SK-N-DZ (cell line): ENCODE measurements around the gene UNC119B.

ENCODE experiments used
- DNase-seq: peaks from one replicate; pipeline ENCODE4 v3.0.0-alpha.2; 2015; ENCODE audit warnings: low spot score

The UNC119B gene

DNA sequence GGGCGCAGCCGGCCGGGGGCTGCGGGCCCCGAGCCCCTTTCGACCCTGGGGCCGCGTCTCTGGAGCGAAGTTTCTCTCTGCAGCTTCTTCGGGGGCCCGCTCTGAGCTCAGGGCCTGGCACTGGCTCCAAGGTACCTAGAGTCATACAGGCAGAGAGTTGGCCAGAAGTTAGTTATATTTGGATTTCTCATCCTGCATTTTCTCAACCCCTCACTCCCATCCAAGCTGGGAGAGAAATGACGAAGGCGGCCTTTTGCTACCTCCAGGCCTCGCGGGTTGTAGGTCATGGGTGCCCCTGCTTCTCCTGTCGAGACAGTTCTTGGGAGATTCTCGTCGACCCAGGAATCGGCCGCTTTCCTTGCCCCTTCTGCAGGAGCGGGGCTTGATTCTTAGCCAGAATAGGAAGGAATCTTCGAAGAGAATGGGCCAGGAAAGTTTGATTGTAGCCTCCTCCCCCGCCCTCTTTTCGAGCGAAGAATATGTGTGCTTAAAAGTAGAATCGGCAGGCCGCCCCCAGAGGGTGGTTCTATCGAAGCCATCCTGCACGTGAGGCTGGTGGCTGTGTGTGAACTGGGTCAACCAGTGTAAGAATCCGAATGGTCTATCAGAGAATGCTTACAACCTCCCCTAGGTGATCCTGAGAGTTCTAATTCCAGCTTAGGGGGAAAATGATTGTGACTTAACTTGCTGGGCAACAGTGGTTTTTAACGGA is 22.5 kb upstream of the UNC119B start:
- DNase-seq = no peak

DNA sequence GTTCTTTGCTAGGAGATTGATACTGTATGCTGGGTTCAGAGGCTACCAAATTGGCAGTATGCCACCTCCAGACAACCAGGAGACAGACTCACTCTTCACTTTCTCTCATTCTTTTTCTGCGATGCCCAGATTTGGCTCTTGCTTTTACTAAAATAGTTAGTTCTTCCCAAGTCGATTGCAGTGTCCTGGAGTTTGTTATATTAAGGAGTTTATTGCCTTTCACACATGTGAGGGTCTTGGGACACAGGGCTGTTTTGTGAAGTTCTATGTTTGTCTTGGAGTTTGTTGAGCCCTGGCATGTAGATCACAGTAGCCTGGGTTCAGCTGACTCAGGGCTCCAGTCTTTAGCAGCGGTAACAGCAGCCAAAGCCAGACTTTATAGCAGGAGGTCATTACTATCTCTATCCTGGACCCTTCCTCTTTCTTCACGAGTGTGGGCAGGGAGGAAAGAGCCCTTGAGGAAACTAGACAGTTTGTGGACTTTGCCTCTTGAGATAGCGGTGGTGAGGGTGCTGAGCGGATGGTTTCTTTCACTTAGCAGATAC is 21.7 kb upstream of the UNC119B start:
- DNase-seq = no peak

DNA sequence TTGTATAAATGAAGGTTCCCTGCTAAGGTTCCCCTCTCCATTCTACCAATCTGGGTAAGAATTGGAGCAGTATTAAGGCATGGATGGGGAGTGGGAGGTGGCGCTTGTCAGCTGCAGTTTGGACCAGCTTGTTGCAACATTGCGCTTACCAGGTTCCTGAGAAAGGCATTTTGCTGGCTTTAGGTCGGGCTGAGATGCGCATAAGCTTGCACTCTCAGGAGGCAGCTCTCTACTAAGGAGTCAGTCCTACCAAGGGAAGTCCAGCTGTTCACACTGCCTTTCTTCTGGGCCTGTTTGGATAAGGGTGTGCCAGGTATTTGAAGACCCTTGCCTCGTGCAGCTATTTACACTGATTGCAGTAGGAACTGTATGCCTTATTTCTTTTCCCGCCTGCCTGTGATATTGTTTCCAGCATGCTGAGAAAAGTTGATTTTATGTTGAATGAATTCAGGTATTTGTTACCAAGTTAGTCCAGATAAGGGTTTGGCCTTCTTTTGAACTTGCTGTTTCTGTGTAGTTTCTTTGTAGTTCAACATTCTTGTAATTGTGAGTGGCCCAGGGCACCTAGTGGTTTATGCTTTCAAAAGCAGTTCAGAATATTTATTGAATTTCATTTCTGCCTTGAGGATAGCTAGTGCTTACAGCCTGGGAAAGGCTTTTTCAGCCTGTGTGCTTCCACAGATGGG is 20.7 kb upstream of the UNC119B start:
- no peak for DNase-seq

DNA sequence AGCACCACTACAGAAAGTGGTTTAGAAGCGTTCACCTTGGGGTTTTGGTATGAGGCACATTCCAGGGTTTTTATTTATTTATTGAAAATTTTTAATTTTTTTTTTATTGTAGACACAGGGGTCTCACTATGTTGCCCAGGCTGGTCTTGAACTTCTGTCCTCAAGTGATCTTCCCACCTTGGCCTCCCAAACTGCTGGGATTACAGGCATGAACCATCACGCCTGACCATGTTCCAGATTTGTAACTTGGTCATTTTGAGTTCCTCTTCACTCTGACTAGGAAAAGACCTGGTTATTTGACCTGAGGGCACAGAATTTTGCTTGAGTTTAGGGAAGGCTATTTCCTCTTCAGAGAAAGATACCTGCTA is 20.2 kb upstream of the UNC119B start:
- DNase-seq = no peak

DNA sequence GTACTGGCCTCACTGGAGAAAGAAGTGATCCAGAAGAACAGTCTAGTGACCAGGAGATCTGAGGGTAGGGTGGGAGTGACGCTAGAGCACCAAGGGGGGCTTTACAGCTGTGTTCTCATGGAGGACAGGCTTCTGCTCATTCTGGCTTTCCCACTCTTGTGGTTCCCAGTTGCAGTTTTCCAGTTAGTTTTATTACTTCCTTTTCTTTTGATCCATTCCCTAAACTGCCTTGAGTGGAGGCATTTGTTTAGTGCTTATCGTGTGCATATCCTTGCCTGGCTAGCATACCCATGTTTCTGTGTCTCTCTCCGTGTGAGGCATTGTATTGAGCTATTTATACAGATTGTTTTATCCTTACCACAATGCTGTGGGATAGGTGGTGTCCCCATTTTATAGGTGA is 19.3 kb upstream of the UNC119B start:
- DNase-seq = no peak

DNA sequence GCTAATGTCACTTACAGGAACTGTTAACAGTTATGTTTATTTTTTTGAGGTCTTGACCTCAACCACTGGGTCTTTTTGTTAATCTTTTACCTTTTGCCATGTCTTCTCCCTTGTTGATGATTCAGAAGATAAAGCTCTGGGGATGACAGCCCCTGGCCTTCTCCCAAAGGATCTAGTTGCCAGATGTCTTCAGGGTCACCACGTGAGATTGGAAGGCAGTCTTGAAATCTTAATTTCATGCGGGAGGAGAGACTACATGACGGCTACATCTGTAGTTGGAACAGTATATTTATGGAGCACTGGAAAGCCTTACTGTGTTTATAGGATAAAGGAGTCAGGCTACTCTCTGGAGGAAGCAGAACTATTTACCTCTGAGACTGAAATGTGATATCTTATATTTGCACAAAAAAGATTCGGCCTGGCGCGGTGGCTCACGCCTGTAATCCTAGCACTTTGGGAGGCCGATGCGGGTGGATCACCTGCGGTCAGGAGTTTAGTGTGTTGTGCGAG is 17.7 kb upstream of the UNC119B start:
- DNase-seq = no peak

DNA sequence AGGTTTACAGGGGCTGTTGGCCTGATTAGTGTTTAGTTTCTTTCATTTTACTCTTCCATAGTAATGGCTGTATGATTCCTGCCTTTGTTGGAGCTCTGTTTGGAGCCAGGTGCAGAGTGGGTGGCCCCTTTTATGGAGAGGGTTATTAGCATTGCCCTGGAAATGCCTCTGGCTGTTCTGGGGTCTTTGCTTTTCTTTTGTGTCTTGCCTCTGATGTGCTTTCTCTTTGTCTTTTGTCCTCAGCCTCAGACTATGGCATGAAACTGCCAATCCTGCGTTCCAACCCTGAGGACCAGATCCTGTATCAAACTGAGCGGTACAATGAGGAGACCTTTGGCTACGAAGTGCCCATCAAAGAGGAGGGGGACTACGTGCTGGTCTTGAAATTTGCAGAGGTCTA is 16.4 kb upstream of the UNC119B start:
- DNase-seq = no peak

DNA sequence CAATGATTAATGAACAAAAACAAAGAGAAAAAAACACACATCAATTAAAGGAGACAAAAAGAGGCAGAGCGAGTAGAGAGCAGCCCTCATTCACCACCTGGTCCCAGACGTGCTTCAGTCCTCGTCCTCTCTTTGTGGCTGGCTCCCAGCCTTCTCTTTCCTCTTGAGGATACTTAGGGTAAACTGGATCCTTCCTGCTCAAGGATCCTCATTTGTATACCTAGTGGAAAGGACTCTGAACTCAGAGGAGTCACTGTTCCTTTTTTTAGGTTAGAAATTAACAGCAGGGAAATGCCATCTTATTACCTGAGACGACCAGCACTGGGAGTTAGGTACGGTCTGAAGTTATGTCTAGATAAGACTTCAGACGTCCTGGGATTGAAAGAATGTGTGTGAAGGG is 13.6 kb upstream of the UNC119B start:
- DNase-seq = no peak

DNA sequence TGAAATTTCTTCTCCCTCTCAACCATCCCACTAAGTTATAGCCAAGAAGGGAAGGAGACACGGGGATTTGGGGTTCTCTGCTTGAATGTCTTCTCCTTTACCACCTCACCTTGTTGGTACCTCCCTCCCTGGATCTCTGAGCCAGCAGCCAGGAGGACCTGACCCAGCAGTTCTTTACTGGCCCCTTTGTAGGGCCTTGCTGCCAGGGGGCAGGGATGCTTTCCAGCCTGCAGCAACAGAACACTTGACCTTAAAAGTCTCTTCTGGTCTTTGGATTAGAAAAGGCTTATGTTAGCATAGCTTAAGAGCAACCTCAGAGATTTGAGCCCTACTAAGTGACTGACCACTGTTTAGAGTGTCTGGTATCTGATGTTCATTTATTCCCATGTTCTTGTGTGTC is 12.9 kb upstream of the UNC119B start:
- DNase-seq = no peak

DNA sequence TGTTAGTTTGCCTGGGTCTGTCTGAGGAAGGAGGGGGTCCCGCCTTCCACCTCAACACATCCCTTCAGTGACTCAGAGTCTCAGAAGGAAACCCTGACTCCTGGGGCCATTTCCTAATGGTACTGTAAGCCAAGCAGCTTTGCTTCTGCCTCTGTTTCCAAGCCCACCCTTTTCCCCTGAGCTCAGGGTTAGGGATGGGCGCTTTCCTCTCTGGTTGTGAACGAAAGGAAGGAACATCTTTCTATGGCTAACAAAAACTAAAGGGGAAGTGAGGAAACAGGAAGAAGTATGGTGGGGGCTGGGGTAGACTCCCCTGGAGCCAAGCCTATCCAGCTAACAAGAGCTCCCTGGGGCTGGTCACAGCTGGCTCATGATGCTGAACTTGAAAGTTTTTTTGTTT is 11.6 kb upstream of the UNC119B start:
- no peak for DNase-seq

DNA sequence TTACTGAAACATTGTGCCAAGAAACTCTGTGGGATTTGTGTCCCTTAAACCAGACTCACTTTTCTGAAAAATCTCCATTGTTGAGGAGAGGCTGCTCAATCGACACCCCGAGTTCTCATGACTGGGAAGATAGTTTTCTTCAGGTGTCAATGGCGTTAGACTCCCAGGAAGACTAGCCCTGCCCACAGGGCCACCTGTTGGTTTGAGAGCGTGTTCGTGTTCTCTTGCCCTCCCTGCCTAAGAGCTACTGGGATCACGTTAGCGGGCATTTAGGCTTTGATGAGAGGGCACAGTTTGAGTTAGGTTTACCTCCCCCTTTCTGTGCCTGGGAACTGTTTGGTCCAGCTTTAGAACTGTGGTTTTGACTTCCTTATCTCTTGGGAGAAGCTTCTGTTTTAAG is 10.7 kb upstream of the UNC119B start:
- no peak for DNase-seq

DNA sequence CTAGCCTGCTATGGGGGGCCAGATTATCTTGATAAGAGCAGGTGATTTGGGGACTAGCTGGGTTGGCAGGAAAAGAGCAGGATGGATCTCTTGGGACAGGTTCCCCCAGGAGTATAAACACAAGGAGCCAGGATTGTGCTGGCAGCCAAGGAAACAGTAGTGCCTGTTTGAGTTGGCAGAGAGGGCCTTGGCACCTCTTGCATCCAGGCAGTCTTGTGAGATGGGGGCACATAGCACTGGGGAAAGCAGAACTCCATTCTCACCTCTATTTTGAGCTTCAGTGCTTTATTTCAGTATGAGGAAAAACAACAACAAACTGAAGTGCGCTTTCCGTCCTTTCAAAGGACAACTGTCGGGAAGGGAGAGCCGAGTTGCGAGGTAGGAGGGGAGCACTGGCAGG is 9.4 kb upstream of the UNC119B start:
- no peak for DNase-seq

DNA sequence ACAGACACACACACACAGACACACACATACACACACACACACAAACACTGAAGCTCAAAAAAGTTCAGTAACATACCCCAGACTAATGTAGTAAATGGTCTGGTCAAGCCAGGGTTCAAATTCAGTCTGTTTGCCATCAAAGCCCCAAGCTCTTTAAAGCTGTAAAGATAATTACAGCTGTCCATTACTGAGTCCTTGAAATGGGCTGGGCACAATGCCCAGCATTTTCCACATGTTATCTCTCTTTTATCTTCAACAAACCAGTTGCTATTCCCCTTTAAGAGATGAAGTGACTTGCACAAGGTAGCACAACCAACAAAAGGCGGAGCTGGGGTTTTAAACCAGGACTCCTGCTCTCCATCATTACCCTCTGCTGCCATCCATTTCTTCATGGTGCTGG is 7.6 kb upstream of the UNC119B start:
- no peak for DNase-seq

DNA sequence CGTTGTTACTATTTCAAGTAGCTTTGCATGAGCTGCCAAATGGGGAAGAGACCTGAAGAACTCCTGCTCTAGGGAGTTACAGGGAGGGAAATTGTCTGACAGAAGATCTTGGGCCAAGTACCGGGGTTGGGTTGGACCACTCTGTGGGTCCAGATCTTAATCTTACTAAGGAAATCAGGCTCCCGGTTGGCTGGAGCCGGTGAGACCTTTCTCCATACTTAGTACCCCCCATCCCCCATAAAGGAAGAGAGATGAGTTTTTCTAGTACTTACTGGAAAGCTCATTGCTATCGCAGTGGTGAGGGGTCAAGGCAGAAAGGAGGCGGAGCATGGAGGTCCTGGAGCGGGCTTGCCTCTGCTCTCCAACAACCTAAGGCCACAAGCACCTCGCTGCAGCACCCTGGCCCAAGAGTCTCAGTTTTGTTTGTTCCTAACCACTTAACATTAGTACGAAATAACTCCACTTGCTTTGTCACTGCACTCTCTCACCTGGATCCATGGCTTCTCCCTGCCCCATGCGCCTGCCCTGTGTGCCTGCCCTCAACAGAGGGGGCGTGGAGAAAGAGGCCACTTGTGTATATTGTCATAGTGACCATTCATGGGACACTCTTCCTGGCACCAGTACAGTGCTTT is 6.8 kb upstream of the UNC119B start:
- DNase-seq = no peak

DNA sequence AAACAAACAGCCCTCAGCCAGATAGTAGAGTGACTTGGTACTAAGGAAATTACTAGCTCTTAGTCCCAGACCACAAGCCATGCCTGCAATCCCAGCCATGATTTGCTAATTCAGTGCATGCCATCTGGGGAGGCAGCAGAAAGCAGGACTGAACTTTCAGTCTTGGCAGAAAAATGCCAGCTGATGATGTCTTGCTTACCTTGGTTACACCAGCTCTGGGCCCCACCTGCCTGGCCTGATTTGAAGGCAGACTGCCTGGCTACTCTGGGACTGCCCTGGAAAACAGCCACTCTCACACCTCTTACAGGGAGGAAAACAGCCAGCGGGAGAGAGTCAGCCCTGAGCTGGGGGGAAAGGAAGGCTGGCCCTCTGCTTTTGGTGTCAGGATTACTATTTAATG is 4.6 kb upstream of the UNC119B start:
- no peak for DNase-seq

DNA sequence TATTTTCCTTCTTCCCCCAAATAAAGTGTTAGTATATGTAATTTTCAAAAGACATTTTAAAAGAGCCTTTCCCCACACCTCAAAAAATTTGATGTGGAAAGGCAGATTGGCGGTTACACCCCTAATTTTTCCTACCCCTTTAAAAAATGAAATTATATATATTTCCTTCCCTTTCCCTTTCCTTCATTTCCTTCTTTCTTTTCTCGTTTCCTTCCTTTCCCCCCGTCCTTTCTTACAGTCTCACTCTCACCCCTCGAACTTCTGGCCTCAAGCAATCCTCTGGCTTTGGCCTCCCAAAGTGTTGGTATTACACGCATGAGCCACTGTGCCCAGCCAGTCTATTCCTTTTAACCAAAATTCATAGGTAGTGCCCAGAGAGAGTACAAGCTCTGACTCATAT is 4.2 kb upstream of the UNC119B start:
- no peak for DNase-seq

DNA sequence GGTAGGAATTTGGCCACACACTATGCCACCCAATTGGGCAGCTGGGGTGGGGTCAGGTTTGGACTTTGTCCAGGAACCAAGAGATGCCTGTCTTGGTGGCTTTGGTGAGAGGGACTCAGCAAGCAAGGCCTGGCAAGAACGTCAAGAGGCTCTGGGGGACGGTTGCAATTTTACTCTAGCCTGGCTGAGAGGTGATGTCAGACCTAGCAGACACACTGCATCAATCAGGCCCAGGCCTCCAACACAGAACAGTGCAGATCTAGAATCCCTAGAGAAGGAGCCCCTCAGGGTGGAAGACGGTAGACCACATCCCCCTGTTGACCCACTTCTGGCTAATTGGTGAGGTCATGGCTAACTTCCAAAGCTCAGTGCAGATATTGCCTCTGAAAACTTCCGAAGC is 1.6 kb upstream of the UNC119B start:
- no peak for DNase-seq

DNA sequence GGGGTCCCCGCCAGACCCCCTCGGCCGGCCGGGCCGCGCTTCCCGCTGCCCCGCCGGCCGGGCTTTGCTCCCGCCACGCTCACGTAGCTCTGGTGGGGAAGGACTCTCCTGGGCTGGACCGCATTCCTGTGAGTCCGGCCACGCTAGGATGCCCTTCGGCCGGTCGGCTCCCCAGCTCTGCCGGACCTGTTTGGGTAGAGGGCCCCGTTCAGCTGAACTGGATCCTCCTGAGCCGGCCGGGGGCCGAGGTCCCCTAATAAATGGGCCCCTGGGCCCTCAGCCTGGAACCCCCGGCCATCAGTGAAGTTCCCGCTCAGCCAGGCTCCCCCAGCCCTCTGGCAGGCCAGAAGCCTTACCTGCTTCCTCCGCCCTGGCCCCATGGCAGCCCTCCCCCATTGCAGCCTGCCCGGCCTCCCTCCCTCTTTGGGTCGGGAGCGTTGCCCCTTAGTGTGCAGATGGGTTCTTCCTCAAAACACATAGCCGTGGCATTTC is 593 bp downstream of the UNC119B start:
- DNase-seq = no peak

DNA sequence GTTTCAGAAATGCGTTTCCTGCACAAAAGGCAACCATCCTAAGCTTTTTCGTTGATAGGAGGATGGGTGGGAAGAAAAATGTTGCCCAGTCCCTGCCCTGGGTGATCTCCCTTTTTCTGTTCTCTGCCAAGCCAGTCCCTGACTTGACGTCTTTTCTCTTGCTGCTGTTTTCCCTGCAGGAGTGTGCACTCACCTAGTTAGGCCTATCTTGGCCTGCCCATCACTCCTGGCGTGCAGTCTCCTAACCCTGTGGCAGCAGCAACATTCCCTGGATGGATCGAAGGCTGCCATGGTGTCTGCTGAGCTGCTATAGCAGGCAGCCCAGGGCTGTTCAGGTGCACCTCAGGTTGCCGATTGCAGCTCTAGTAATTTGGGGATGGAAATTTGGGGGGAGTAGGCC is 1.2 kb downstream of the UNC119B start:
- no peak for DNase-seq

DNA sequence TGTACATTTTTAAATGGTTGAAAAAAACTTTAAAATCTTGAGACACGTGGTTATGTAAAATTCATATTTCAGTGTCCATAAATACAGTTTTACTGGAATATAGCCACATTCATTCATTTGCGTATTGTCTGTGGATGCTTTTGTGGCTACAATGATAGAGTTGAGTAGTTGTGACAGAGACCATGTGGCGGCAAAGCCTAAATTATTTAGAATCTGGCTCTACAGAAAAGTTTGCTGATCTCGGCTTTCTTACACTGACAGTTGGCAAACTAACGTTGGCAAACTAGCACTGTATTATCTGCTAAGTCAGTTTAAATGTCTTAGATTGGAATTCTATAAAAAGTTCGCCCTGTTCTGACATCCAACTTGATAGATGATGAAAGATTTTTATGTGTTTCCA is 2.4 kb downstream of the UNC119B start:
- DNase-seq = no peak

DNA sequence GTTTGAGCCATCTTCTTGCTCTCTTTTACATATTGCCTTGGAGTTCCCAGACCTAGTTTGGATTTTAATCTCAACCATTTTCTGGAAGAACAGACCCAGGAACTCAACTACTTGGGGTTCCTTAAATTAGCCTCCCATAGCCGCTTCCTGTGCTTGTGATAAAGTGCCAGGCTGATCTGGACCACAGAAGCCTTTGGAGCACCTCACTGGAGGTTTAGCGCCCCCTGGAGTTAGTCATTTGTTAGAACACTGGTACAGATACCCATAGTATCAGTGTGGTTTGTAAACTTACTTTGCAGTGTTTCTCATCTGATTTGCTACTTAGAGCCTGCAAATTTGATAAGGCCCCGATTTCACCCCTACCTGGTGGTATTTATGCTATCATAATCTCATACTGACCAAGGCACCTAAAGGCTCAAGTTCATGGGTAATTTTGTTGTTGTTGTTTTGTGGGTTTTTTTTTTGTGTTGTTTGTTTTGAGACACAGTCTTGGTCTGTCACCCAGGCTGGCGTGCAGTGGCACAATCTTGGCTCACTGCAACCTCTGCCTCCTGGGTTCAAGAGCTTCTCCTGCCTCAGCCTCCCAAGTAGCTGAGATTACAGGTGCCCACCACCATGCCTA is 3.7 kb downstream of the UNC119B start:
- peak; percentile 75 for DNase-seq

DNA sequence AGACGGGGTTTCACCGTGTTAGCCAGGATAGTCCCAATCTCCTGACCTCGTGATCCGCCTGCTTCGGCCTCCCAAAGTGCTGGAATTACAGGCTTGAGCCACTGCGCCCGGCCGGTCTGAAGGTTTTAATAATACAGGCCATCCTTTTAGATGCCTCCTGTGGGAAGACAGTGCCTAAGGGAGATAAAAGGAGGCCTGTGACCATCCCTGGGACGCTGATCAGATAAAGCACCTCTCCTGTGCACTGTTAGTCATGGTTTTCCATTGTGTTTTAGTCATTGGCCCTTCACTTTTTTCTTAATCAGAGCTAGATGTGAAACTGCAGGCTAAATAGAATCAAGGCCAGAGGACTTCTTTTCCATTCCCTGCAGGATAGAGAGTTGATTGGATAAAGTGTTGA is 7.8 kb downstream of the UNC119B start:
- no peak for DNase-seq
